ENCODE data around the gene SLC2A9. TPM values are rescaled to one million over a fixed set of nuclear protein-coding genes. Genes with fewer than 3 reads are reported as not detected.

SLC2A9 gene
- total and polyA plus RNA-seq, 2 of the 13 experiments (the other 11 are each of a cell fraction or from before 2014, with no cell fraction given) = 36.2 to 42.3 TPM

- TF ChIP-seq ZNF207 (IDR thresholded peaks at IDR 0.05; ENCODE audit: borderline replicate concordance) = no peak
- TF ChIP-seq MTERF4 (CRISPR knock-in tag; IDR thresholded peaks at IDR 0.05) = 0 out of 2 replicates have a peak, but pooled peaks have one; percentile 58
- TF ChIP-seq HNRNPUL1 (IDR thresholded peaks at IDR 0.05; ENCODE audit: low read depth, low read length) = no peak
- no peak for TF ChIP-seq KLF9 (CRISPR knock-in tag; IDR thresholded peaks at IDR 0.05; ENCODE audit: low read depth)
- TF ChIP-seq SRSF1 (optimal IDR thresholded peaks at IDR 0.05; ENCODE audit: low read depth, low read length) = no peak
- peak; percentile 69; the same call in 1 of the 2 replicates for TF ChIP-seq KDM5B (CRISPR knock-in tag; IDR thresholded peaks at IDR 0.05; ENCODE audit: borderline replicate concordance)
- TF ChIP-seq ZNF451 (CRISPR knock-in tag; IDR thresholded peaks at IDR 0.05) = no peak
- no peak for TF ChIP-seq HCFC1 (IDR thresholded peaks at IDR 0.05; ENCODE audit: low read depth, low read length)
- TF ChIP-seq ZBTB40 (IDR thresholded peaks at IDR 0.05) = no peak
- peak; percentile 58; the same call in 1 of the 2 replicates for TF ChIP-seq ZBTB40 (CRISPR knock-in tag; IDR thresholded peaks at IDR 0.05)
- TF ChIP-seq ZFP36L2 (CRISPR knock-in tag; IDR thresholded peaks at IDR 0.05) = no peak
- peak; percentile 53; the same call in 1 of the 2 replicates for TF ChIP-seq NR2C2 (CRISPR knock-in tag; IDR thresholded peaks at IDR 0.05; ENCODE audit: borderline replicate concordance)
- TF ChIP-seq ZNF354B (CRISPR knock-in tag; IDR thresholded peaks at IDR 0.05) = no peak
- peak; percentile 92 for TF ChIP-seq ELF3 (CRISPR knock-in tag; IDR thresholded peaks at IDR 0.05)
- TF ChIP-seq CHD2 (IDR thresholded peaks at IDR 0.05; ENCODE audit: low read depth, low read length) = no peak
- no peak for TF ChIP-seq ZNF589 (CRISPR knock-in tag; conservative IDR thresholded peaks at IDR 0.05)
- TF ChIP-seq FOXA1 (IDR thresholded peaks at IDR 0.05) = no peak
- TF ChIP-seq FOXA1 (CRISPR knock-in tag; IDR thresholded peaks at IDR 0.05) = no peak
- 0 out of 2 replicates have a peak, but pooled peaks have one; percentile 42 for TF ChIP-seq ZFP1 (CRISPR knock-in tag; IDR thresholded peaks at IDR 0.05)
- TF ChIP-seq FOXC1 (CRISPR knock-in tag; IDR thresholded peaks at IDR 0.05; ENCODE audit: borderline replicate concordance) = no peak
- TF ChIP-seq YEATS2 (CRISPR knock-in tag; IDR thresholded peaks at IDR 0.05; ENCODE audit: borderline replicate concordance) = peak; percentile 56; the same call in 1 of the 2 replicates
- TF ChIP-seq ZNF839 (CRISPR knock-in tag; IDR thresholded peaks at IDR 0.05; ENCODE audit: borderline replicate concordance) = peak; percentile 27; the same call in 1 of the 2 replicates
- no peak for TF ChIP-seq MTF1 (CRISPR knock-in tag; IDR thresholded peaks at IDR 0.05)
These were observed at the start of gene SLC2A9 (continued) for GRCh38 chr4:10020871-10021652.

Data from HepG2 (cell line).